Sigmoid colon (tissue), 7 donors: ENCODE data around the gene TMEM87A. TPM values are rescaled to one million over a fixed set of nuclear protein-coding genes. Genes with fewer than 3 reads are reported as not detected.

Experiments
- DNase-seq: peaks from one replicate; pipeline ENCODE4 v3.0.0-alpha.2; 2019
- H3K27ac ChIP-seq, 4 donors: fragments of 200-600 bp; sonication (generic); one replicate each; pipeline ENCODE4 v1.5.1; 2016 to 2019; ENCODE audit warnings: mild to moderate bottlenecking in 1 of 4
- H3K27me3 ChIP-seq, 3 donors: fragments of 200-600 bp; sonication (generic); one replicate each; pipeline ENCODE4 v1.5.1; 2019; ENCODE audit warnings: mild to moderate bottlenecking in 1 of 3
- H3K36me3 ChIP-seq, 4 donors: fragments of 200-600 bp; sonication (generic); one replicate each; pipeline ENCODE4 v1.5.1; 2016 to 2019
- H3K4me1 ChIP-seq, 4 donors: fragments of 200-600 bp; sonication (generic); one replicate each; pipeline ENCODE4 v1.5.1; 2017 to 2019
- H3K4me3 ChIP-seq, 4 donors: fragments of 200-600 bp; sonication (generic); one replicate each; pipeline ENCODE4 v1.5.1; 2017 to 2019; ENCODE audit warnings: mild to moderate bottlenecking in 2 of 4, moderate library complexity in 1 of 4
- H3K9me3 ChIP-seq, 4 donors: fragments of 200-600 bp in 3 of 4; sonication (generic) in 3 of 4; one replicate each; pipeline versions ENCODE4 v1.5.1 to v1.6.1; 2013 to 2019
- CTCF ChIP-seq, 4 experiments: fragments of 450-650 bp in 3 of 4; fragments of 200-600 bp in 1 of 4; IDR thresholded peaks; one replicate each; pipeline ENCODE4 v1.5.1; 2016 to 2019; ENCODE audit warnings: antibody characterized with exemption in 4 of 4, mild to moderate bottlenecking in 3 of 4, moderate library complexity in 2 of 4
- EP300 ChIP-seq, 4 donors: sonication (generic); formaldehyde crosslinking; IDR thresholded peaks; one replicate each; pipeline ENCODE4 v1.6.1; 2017; ENCODE audit warnings: antibody characterized with exemption in 4 of 4
- POLR2A ChIP-seq, 2 donors: fragments of 450-650 bp; IDR thresholded peaks; one replicate each; pipeline ENCODE4 v1.6.1; 2016; ENCODE audit warnings: antibody characterized with exemption in 2 of 2, mild to moderate bottlenecking in 2 of 2, moderate library complexity in 2 of 2
- POLR2AphosphoS5 ChIP-seq, 4 donors: sonication (generic); formaldehyde crosslinking; IDR thresholded peaks; one replicate each; pipeline ENCODE4 v1.6.1; 2017; ENCODE audit warnings: antibody characterized with exemption in 4 of 4
- WGBS, 2 donors: extraction: QIAGEN DNeasy Blood & Tissue Kit; methylation state at CpG; one replicate each; pipeline ENCODE4 v1.1.7; 2013; 5-methylcytosine and 5-hydroxymethylcytosine counted together
- intact Hi-C: fragments of 100-400 bp; cut with DNase I; formaldehyde crosslinking; loops from one replicate; pipeline ENCODE4 v1.15.1; 2023
- polyA plus RNA-seq, 3 donors: library from polyadenylated mRNA; stranded (reverse); fragments of 200-250 nt; gene quantifications; one replicate each; pipeline ENCODE4 v1.2.3, GENCODE V29; 2013
- total RNA-seq, 4 donors: library from RNA; depleted of rRNA; stranded (reverse); fragments of >200 nt; gene quantifications; one replicate each; pipeline ENCODE4 v1.1.0, GENCODE V29; 2016
- donor health status: healthy with polysubstance abuse.
- donor health status: Bipolar disorder and iron deficiency.
- donor health status: healthy.

TMEM87A gene
- total and polyA plus RNA-seq, 7 donors, result 9.6 to 45.3 (median 41.0) TPM

DNA sequence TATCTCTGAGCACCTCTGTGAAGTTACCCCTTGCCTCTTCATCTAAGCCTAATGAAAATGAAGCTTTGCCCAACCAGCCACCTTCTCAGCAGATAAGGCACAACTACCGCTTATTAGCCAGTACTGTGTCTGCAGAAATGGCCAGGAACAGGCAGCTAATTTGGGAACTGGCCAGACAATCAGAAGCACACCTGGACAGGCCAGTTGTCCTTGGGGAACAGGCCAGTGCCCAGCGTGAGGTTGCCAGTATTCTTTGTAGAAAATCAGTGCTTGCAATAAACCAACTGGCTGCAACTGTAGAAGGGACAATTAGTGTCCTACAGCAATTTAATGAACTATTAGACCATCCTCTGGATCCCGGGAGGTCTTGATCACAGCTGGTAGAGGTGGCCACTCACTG lies 10.4 kb upstream of the TMEM87A start:
- intact Hi-C loops, result no loop called here
- Histone ChIP-seq H3K36me3 (peaks cover 0 to 86% (median 21%) of the 10 kb centered on the region in 4 donors), H3K4me3 (no peak overlapping the region), H3K4me1 (no peaks in the 10 kb centered on the region), H3K9me3 (no peaks in the 10 kb centered on the region), H3K27me3 (no peaks in the 10 kb centered on the region), H3K27ac (no peak overlapping the region)
- no peak for DNase-seq
- TF ChIP-seq EP300 (IDR thresholded peaks at IDR 0.05), result no peak
- TF ChIP-seq POLR2AphosphoS5 (IDR thresholded peaks at IDR 0.05), result no peak
- no peak for TF ChIP-seq POLR2A (IDR thresholded peaks at IDR 0.05)
- TF ChIP-seq CTCF (IDR thresholded peaks at IDR 0.05), result no peak
- WGBS, 2 donors, result 92 to 97% methylated on average over 3 of the region's 3 CpGs

- H3K27ac ChIP-seq, result no peak overlapping the region
- peaks cover 0 to 85% (median 18%) of the 10 kb centered on the region in 4 donors for H3K36me3 ChIP-seq
- intact Hi-C loops, result no loop called here
- no peaks in the 10 kb centered on the region for H3K4me1 ChIP-seq
- H3K27me3 ChIP-seq, result no peaks in the 10 kb centered on the region
- no peak overlapping the region for H3K4me3 ChIP-seq
- no peak for DNase-seq
- 67 to 69% methylated on average over 5 of the region's 5 CpGs for WGBS, 2 donors
- TF ChIP-seq CTCF (IDR thresholded peaks at IDR 0.05), result no peak
- no peak for TF ChIP-seq EP300 (IDR thresholded peaks at IDR 0.05)
- TF ChIP-seq POLR2A (IDR thresholded peaks at IDR 0.05), result no peak
- no peak for TF ChIP-seq POLR2AphosphoS5 (IDR thresholded peaks at IDR 0.05)
- no peaks in the 10 kb centered on the region for H3K9me3 ChIP-seq
These were observed 9.7 kb upstream of the TMEM87A start for GRCh38 chr15:42282926-42283325.

DNA sequence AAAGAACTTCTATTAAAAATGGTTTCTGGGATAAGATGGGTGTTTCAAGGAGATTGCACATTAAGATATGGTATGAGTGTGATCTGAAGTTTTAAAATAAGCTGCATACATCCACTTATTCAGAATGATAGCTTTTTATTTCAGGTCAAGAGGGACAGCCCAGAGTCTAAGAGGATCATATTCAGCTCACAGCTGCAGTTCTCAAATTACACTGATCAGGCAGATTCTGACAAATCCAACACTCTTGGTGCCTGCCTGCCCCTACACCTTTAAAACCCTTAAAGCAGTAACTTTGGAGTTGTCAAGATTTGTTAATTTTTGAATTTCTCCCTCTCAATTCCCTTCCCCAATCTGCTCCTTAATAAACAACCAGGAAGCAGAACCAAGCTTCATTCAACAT lies 9.1 kb upstream of the TMEM87A start:
- no peak for TF ChIP-seq POLR2AphosphoS5 (IDR thresholded peaks at IDR 0.05)
- TF ChIP-seq POLR2A (IDR thresholded peaks at IDR 0.05), result no peak
- TF ChIP-seq EP300 (IDR thresholded peaks at IDR 0.05), result no peak
- TF ChIP-seq CTCF (IDR thresholded peaks at IDR 0.05), result no peak
- Histone ChIP-seq H3K36me3 (peaks cover 0 to 79% (median 18%) of the 10 kb centered on the region in 4 donors), H3K27me3 (no peaks in the 10 kb centered on the region), H3K9me3 (no peaks in the 10 kb centered on the region), H3K27ac (no peak overlapping the region), H3K4me3 (no peak overlapping the region), H3K4me1 (no peaks in the 10 kb centered on the region)
- no peak for DNase-seq
- intact Hi-C loops, result no loop called here

DNA sequence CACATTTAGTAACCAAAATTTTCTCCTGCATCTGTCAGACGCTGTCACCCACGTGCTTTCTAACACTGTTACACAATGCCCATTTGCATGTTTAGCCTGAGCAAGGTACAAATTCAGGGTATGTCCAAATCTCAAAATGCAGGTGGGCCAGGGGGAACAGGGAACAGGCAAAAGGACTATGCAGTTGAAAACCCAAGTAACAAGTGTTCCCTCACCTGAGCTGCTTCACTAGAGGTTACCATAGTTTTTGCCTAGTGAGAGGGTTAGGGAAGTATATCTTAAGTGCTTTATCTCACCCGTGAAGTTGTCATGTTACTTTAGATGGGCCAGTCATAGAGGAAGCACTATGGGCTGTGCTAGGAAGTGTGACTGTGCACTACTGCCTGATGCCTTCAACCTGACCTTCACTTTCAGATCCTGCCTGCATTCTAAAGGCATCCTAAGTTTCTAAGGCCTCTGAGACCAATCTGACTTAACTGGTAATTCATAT lies 6.0 kb upstream of the TMEM87A start:
- intact Hi-C loops, result no loop called here
- H3K36me3 ChIP-seq, result peaks cover 0 to 58% (median 18%) of the 10 kb centered on the region in 4 donors
- H3K4me3 ChIP-seq, result no peak overlapping the region
- H3K27me3 ChIP-seq, result no peaks in the 10 kb centered on the region
- 54 to 66% methylated on average over 3 of the region's 3 CpGs for WGBS, 2 donors
- no peak for DNase-seq
- no peak overlapping the region for H3K27ac ChIP-seq
- H3K9me3 ChIP-seq, result no peaks in the 10 kb centered on the region
- H3K4me1 ChIP-seq, result peaks cover 0 to 22% (median 18%) of the 10 kb centered on the region in 4 donors
- no peak for TF ChIP-seq POLR2AphosphoS5 (IDR thresholded peaks at IDR 0.05)
- no peak for TF ChIP-seq EP300 (IDR thresholded peaks at IDR 0.05)
- no peak for TF ChIP-seq POLR2A (IDR thresholded peaks at IDR 0.05)

- intact Hi-C loops, result no loop called here
These were observed 3.5 kb upstream of the TMEM87A start for GRCh38 chr15:42276762-42277161.

More at GRCh38 chr15:42276762-42277161, 3.5 kb upstream of the TMEM87A start:
- no peak overlapping the region for H3K4me3 ChIP-seq
- 98% methylated on average over 2 of the region's 2 CpGs for WGBS, 2 donors
- H3K27ac ChIP-seq, result no peak overlapping the region
- peaks cover 0 to 37% (median 10%) of the 10 kb centered on the region in 4 donors for H3K36me3 ChIP-seq
- H3K9me3 ChIP-seq, result no peaks in the 10 kb centered on the region
- TF ChIP-seq POLR2AphosphoS5 (IDR thresholded peaks at IDR 0.05) (no peak), POLR2A (IDR thresholded peaks at IDR 0.05) (no peak), EP300 (IDR thresholded peaks at IDR 0.05) (no peak), CTCF (IDR thresholded peaks at IDR 0.05) (no peak)
- peaks cover 3 to 31% (median 27%) of the 10 kb centered on the region in 4 donors for H3K4me1 ChIP-seq
- DNase-seq, result no peak
- no peaks in the 10 kb centered on the region for H3K27me3 ChIP-seq
